Duodenal mucosa (tissue), 2 donors: ENCODE data around the gene GPR22.

Experiments used
- H3K27ac ChIP-seq: one replicate; pipeline ENCODE4 v1.7.0; 2013; ENCODE audit warnings: low read depth, low read length
- H3K27me3 ChIP-seq, 2 donors: one replicate each; pipeline ENCODE4 v1.7.0; 2013; ENCODE audit warnings: low read length in 2 of 2, control low read depth in 1 of 2; ENCODE audit not compliant: insufficient read depth in 2 of 2, control insufficient read depth in 1 of 2
- H3K36me3 ChIP-seq, 2 donors: one replicate each; pipeline ENCODE4 v1.7.0; 2013; ENCODE audit warnings: low read length in 2 of 2, control low read depth in 1 of 2; ENCODE audit not compliant: insufficient read depth in 2 of 2, control insufficient read depth in 1 of 2
- H3K4me1 ChIP-seq, 2 donors: one replicate each; pipeline ENCODE4 v1.7.0; 2013; ENCODE audit warnings: low read length in 2 of 2, control low read depth in 1 of 2; ENCODE audit not compliant: insufficient read depth in 2 of 2, control insufficient read depth in 1 of 2
- H3K4me3 ChIP-seq, 2 donors: one replicate each; pipeline ENCODE4 v1.7.0; 2013; ENCODE audit warnings: low read length in 2 of 2, low read depth in 1 of 2
- H3K9ac ChIP-seq, 2 donors: one replicate each; pipeline ENCODE4 v1.7.0; 2013; ENCODE audit warnings: low read length in 2 of 2, low read depth in 1 of 2
- H3K9me3 ChIP-seq, 2 donors: one replicate each; pipeline ENCODE4 v1.7.0; 2013; ENCODE audit warnings: low read length in 2 of 2, control low read depth in 1 of 2; ENCODE audit not compliant: control insufficient read depth in 1 of 2

The GPR22 gene

GRCh38 chr7:107469929-107470328 lies at the start of gene GPR22:
Gene GPR22 (plus strand): TSS chr7:107470057. CDS start chr7:107474061, 4,004 bp downstream.
- no peak within 1 kb of the TSS for H3K4me3 ChIP-seq
- H3K27ac ChIP-seq = no peak within 1 kb of the TSS
- no peaks in the 10 kb centered on the region for H3K4me1 ChIP-seq
- no peaks in the 10 kb centered on the region for H3K36me3 ChIP-seq
- no peaks in the 10 kb centered on the region for H3K9me3 ChIP-seq
- no peak within 1 kb of the TSS for H3K9ac ChIP-seq
- H3K27me3 ChIP-seq = no peaks in the 10 kb centered on the region

GRCh38 chr7:107427462-107427861 lies 42.4 kb upstream of the GPR22 start:
- H3K9ac ChIP-seq = no peak overlapping the region
- no peak overlapping the region for H3K27ac ChIP-seq
- H3K9me3 ChIP-seq = no peaks in the 10 kb centered on the region
- H3K36me3 ChIP-seq = no peaks in the 10 kb centered on the region
- H3K4me3 ChIP-seq = no peak overlapping the region
- no peaks in the 10 kb centered on the region for H3K4me1 ChIP-seq
- no peaks in the 10 kb centered on the region for H3K27me3 ChIP-seq

- H3K27me3 ChIP-seq = no peaks in the 10 kb centered on the region
- no peak overlapping the region for H3K9ac ChIP-seq
- H3K27ac ChIP-seq = no peak overlapping the region
Observed at GRCh38 chr7:107428642-107429041, 41.2 kb upstream of the GPR22 start.

GRCh38 chr7:107430057-107430456 lies 39.8 kb upstream of the GPR22 start:
- Histone ChIP-seq H3K27ac (no peak overlapping the region), H3K4me1 (no peaks in the 10 kb centered on the region), H3K27me3 (no peaks in the 10 kb centered on the region), H3K9me3 (no peaks in the 10 kb centered on the region), H3K4me3 (no peak overlapping the region), H3K36me3 (no peaks in the 10 kb centered on the region), H3K9ac (no peak overlapping the region)

More at GRCh38 chr7:107428642-107429041, 41.2 kb upstream of the GPR22 start:
- no peaks in the 10 kb centered on the region for H3K36me3 ChIP-seq
- H3K4me1 ChIP-seq = no peaks in the 10 kb centered on the region
- no peak overlapping the region for H3K4me3 ChIP-seq
- H3K9me3 ChIP-seq = no peaks in the 10 kb centered on the region

GRCh38 chr7:107432261-107432660 lies 37.6 kb upstream of the GPR22 start:
- Histone ChIP-seq H3K4me3 (no peak overlapping the region), H3K36me3 (no peaks in the 10 kb centered on the region), H3K9me3 (no peaks in the 10 kb centered on the region), H3K27ac (no peak overlapping the region), H3K4me1 (no peaks in the 10 kb centered on the region), H3K9ac (no peak overlapping the region), H3K27me3 (no peaks in the 10 kb centered on the region)

- H3K4me3 ChIP-seq = no peak overlapping the region
- no peaks in the 10 kb centered on the region for H3K9me3 ChIP-seq
- H3K27me3 ChIP-seq = no peaks in the 10 kb centered on the region
- no peaks in the 10 kb centered on the region for H3K36me3 ChIP-seq
- H3K9ac ChIP-seq = no peak overlapping the region
- H3K4me1 ChIP-seq = no peaks in the 10 kb centered on the region
- H3K27ac ChIP-seq = no peak overlapping the region
Observed at GRCh38 chr7:107435749-107436148, 34.1 kb upstream of the GPR22 start.

- Histone ChIP-seq H3K27ac (no peak overlapping the region), H3K9ac (no peak overlapping the region), H3K4me3 (no peak overlapping the region), H3K36me3 (peaks cover 0 to 5% of the 10 kb centered on the region in 2 donors), H3K9me3 (no peaks in the 10 kb centered on the region), H3K27me3 (no peaks in the 10 kb centered on the region), H3K4me1 (no peaks in the 10 kb centered on the region)
Observed at GRCh38 chr7:107439025-107439424, 30.8 kb upstream of the GPR22 start.

- Histone ChIP-seq H3K4me3 (no peak overlapping the region), H3K36me3 (peaks cover 0 to 5% of the 10 kb centered on the region in 2 donors), H3K27ac (no peak overlapping the region), H3K9me3 (no peaks in the 10 kb centered on the region), H3K4me1 (no peaks in the 10 kb centered on the region), H3K9ac (no peak overlapping the region), H3K27me3 (no peaks in the 10 kb centered on the region)
Observed at GRCh38 chr7:107441581-107442422, 28.1 kb upstream of the GPR22 start.

GRCh38 chr7:107442678-107443077 lies 27.2 kb upstream of the GPR22 start:
- no peaks in the 10 kb centered on the region for H3K4me1 ChIP-seq
- peaks cover 0 to 5% of the 10 kb centered on the region in 2 donors for H3K36me3 ChIP-seq
- H3K27me3 ChIP-seq = no peaks in the 10 kb centered on the region
- no peak overlapping the region for H3K4me3 ChIP-seq
- no peak overlapping the region for H3K27ac ChIP-seq
- no peak overlapping the region for H3K9ac ChIP-seq
- no peaks in the 10 kb centered on the region for H3K9me3 ChIP-seq

- Histone ChIP-seq H3K36me3 (peaks cover 0 to 5% of the 10 kb centered on the region in 2 donors), H3K4me3 (no peak overlapping the region), H3K27ac (no peak overlapping the region), H3K9me3 (no peaks in the 10 kb centered on the region), H3K9ac (no peak overlapping the region), H3K4me1 (no peaks in the 10 kb centered on the region), H3K27me3 (no peaks in the 10 kb centered on the region)
Observed at GRCh38 chr7:107446531-107446930, 23.3 kb upstream of the GPR22 start.
